Neural cell (in vitro differentiated cells): ENCODE results near the gene UIMC1. TPM values are rescaled to one million over a fixed set of nuclear protein-coding genes. Genes with fewer than 3 reads are reported as not detected.

Experiments used
- H2AFZ ChIP-seq: fragments of 200-600, 300-800 bp; sonication (generic), shearing (Covaris generic); 2 replicates; pipeline ENCODE4 v1.6.0; 2014; ENCODE audit warnings: low read depth, mild to moderate bottlenecking, antibody characterized with exemption, low read length, moderate library complexity
- H3F3A ChIP-seq: fragments of 200-600 bp; shearing (Covaris generic); 2 replicates; pipeline ENCODE4 v1.6.1; 2016; ENCODE audit warnings: mild to moderate bottlenecking, moderate library complexity, mixed read lengths, antibody characterized with exemption, low read length; ENCODE audit not compliant: insufficient read depth, poor library complexity, severe bottlenecking
- H3K27ac ChIP-seq: fragments of 200-600, 300-800 bp; sonication (generic), shearing (Covaris generic); 2 replicates; pipeline ENCODE4 v1.5.1; 2014; ENCODE audit warnings: mild to moderate bottlenecking, low read length, moderate library complexity
- H3K27me3 ChIP-seq: fragments of 300-800, 200-600 bp; sonication (generic), shearing (Covaris generic); 2 replicates; pipeline ENCODE4 v1.6.0; 2014; ENCODE audit warnings: mild to moderate bottlenecking, low read depth, low read length, moderate library complexity; ENCODE audit not compliant: insufficient read depth
- H3K36me3 ChIP-seq: fragments of 300-800, 200-600 bp; sonication (generic), shearing (Covaris generic); 2 replicates; pipeline ENCODE4 v1.5.1; 2014; ENCODE audit warnings: mild to moderate bottlenecking, antibody characterized with exemption, low read length, moderate library complexity; ENCODE audit not compliant: insufficient read depth
- H3K4me2 ChIP-seq: fragments of 300-800, 200-600 bp; sonication (generic), shearing (Covaris generic); 2 replicates; pipeline ENCODE4 v1.6.0; 2014; ENCODE audit warnings: mild to moderate bottlenecking, low read length
- H3K4me3 ChIP-seq: fragments of 300-800, 200-600 bp; sonication (generic), shearing (Covaris generic); 2 replicates; pipeline ENCODE4 v1.5.1; 2014; ENCODE audit warnings: mild to moderate bottlenecking, low read length, moderate library complexity
- H3K79me2 ChIP-seq: fragments of 200-600 bp; shearing (Covaris generic); replicated peaks from 2 replicates; pipeline ENCODE4 v1.6.0; 2014; ENCODE audit warnings: mild to moderate bottlenecking, low read length, moderate library complexity; ENCODE audit not compliant: insufficient read depth
- H3K9ac ChIP-seq: fragments of 300-800, 200-600 bp; sonication (generic), shearing (Covaris generic); 2 replicates; pipeline ENCODE4 v1.6.1; 2016; ENCODE audit warnings: mild to moderate bottlenecking, low read length, mixed read lengths
- H3K9me2 ChIP-seq: fragments of 200-600 bp; shearing (Covaris generic); 2 replicates; pipeline ENCODE4 v1.6.1; 2016; ENCODE audit warnings: mild to moderate bottlenecking, low read length, mixed read lengths; ENCODE audit not compliant: insufficient read depth
- H3K9me3 ChIP-seq: fragments of 200-600, 300-800 bp; sonication (generic), shearing (Covaris generic); 2 replicates; pipeline ENCODE4 v1.6.1; 2016; ENCODE audit warnings: mild to moderate bottlenecking, mixed run types, low read length, moderate library complexity, mixed read lengths
- H4K20me1 ChIP-seq: fragments of 200-600 bp; shearing (Covaris generic); 2 replicates; pipeline ENCODE4 v1.6.1; 2016; ENCODE audit warnings: mild to moderate bottlenecking, mixed run types; ENCODE audit not compliant: insufficient read depth
- EP300 ChIP-seq: fragments of 450-650 bp; conservative IDR thresholded peaks from 2 replicates; pipeline ENCODE4 v1.6.1; 2014; ENCODE audit warnings: antibody characterized with exemption, mild to moderate bottlenecking, moderate library complexity; ENCODE audit not compliant: poor library complexity, severe bottlenecking
- EZH2 ChIP-seq: fragments of 200-600, 300-800 bp; shearing (Covaris generic), sonication (generic); IDR thresholded peaks from 2 replicates; pipeline ENCODE4 v1.6.1; 2014; ENCODE audit warnings: antibody characterized with exemption, low read length, borderline replicate concordance, mild to moderate bottlenecking; ENCODE audit not compliant: insufficient read depth, poor library complexity, severe bottlenecking
- MXI1 ChIP-seq: fragments of 450-650 bp; conservative IDR thresholded peaks from 2 replicates; pipeline ENCODE4 v1.6.1; 2014; ENCODE audit warnings: antibody characterized with exemption, mild to moderate bottlenecking; ENCODE audit not compliant: poor library complexity, severe bottlenecking
- POLR2AphosphoS5 ChIP-seq: IDR thresholded peaks from 2 replicates; pipeline ENCODE4 v1.6.1; 2012
- RAD21 ChIP-seq: fragments of 450-650 bp; conservative IDR thresholded peaks from 2 replicates; pipeline ENCODE4 v1.6.1; 2014; ENCODE audit warnings: antibody characterized with exemption, mild to moderate bottlenecking, moderate library complexity
- SMC3 ChIP-seq: fragments of 450-650 bp; conservative IDR thresholded peaks from 2 replicates; pipeline ENCODE4 v1.6.1; 2014; ENCODE audit warnings: antibody characterized with exemption, mild to moderate bottlenecking, moderate library complexity; ENCODE audit not compliant: poor library complexity
- TAF1 ChIP-seq: IDR thresholded peaks from 2 replicates; pipeline ENCODE4 v1.6.1; 2012; ENCODE audit warnings: low read depth
- polyA plus RNA-seq: library from polyadenylated mRNA; depleted of rRNA; stranded (reverse); fragments of >200 nt; gene quantifications from 2 replicates; pipeline ENCODE4 v1.2.3, GENCODE V29; 2014
- TF ChIP-seq, protein P1 (sequence below): IDR thresholded peaks from 2 replicates; pipeline ENCODE4 v1.6.1; 2012; ENCODE audit warnings: borderline replicate concordance
- TF ChIP-seq, protein P2 (sequence below): fragments of 450-650 bp; IDR thresholded peaks from 2 replicates; pipeline ENCODE4 v1.5.1; 2014; ENCODE audit warnings: antibody characterized with exemption, mild to moderate bottlenecking, moderate library complexity; ENCODE audit not compliant: poor library complexity, severe bottlenecking

The UIMC1 gene
- polyA plus RNA-seq, 1 donor from 2014 or later: 74.0 TPM

DNA sequence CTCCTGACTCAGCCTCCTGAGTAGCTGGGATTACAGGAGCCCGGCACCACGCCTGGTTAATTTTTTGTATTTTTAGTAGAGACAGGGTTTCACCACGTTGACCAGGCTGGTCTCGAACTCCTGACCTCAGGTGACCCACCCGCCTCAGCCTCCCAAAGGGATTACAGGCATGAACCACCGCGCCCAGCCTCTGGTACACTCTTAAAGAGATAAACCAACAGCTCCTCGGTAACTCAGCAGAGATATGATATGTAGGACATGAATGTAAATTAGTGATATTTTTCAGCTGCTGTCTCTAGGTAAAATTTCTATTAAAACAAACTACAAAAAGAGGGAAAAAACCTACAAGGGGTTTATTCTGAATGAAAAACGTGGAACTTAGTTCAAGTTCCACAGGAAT, 64.6 kb downstream of the UIMC1 start:
- no peaks in the 10 kb centered on the region for H3K27me3 ChIP-seq
- no peak overlapping the region for H3K4me2 ChIP-seq
- TF ChIP-seq TAF1 (no peak), EP300 (no peak), POLR2AphosphoS5 (no peak), RAD21 (no peak), MXI1 (no peak), EZH2 (no peak), SMC3 (no peak)
- TF ChIP-seq, protein P1, sequence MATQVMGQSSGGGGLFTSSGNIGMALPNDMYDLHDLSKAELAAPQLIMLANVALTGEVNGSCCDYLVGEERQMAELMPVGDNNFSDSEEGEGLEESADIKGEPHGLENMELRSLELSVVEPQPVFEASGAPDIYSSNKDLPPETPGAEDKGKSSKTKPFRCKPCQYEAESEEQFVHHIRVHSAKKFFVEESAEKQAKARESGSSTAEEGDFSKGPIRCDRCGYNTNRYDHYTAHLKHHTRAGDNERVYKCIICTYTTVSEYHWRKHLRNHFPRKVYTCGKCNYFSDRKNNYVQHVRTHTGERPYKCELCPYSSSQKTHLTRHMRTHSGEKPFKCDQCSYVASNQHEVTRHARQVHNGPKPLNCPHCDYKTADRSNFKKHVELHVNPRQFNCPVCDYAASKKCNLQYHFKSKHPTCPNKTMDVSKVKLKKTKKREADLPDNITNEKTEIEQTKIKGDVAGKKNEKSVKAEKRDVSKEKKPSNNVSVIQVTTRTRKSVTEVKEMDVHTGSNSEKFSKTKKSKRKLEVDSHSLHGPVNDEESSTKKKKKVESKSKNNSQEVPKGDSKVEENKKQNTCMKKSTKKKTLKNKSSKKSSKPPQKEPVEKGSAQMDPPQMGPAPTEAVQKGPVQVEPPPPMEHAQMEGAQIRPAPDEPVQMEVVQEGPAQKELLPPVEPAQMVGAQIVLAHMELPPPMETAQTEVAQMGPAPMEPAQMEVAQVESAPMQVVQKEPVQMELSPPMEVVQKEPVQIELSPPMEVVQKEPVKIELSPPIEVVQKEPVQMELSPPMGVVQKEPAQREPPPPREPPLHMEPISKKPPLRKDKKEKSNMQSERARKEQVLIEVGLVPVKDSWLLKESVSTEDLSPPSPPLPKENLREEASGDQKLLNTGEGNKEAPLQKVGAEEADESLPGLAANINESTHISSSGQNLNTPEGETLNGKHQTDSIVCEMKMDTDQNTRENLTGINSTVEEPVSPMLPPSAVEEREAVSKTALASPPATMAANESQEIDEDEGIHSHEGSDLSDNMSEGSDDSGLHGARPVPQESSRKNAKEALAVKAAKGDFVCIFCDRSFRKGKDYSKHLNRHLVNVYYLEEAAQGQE: no peak
- TF ChIP-seq, protein P2, sequence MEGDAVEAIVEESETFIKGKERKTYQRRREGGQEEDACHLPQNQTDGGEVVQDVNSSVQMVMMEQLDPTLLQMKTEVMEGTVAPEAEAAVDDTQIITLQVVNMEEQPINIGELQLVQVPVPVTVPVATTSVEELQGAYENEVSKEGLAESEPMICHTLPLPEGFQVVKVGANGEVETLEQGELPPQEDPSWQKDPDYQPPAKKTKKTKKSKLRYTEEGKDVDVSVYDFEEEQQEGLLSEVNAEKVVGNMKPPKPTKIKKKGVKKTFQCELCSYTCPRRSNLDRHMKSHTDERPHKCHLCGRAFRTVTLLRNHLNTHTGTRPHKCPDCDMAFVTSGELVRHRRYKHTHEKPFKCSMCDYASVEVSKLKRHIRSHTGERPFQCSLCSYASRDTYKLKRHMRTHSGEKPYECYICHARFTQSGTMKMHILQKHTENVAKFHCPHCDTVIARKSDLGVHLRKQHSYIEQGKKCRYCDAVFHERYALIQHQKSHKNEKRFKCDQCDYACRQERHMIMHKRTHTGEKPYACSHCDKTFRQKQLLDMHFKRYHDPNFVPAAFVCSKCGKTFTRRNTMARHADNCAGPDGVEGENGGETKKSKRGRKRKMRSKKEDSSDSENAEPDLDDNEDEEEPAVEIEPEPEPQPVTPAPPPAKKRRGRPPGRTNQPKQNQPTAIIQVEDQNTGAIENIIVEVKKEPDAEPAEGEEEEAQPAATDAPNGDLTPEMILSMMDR: no peak
- H3K9me2 ChIP-seq: no peaks in the 10 kb centered on the region
- no peaks in the 10 kb centered on the region for H4K20me1 ChIP-seq
- no peaks in the 10 kb centered on the region for H3K36me3 ChIP-seq
- no peak overlapping the region for H3K9ac ChIP-seq
- H3F3A ChIP-seq: no peaks in the 10 kb centered on the region
- H3K27ac ChIP-seq: no peak overlapping the region
- no peak overlapping the region for H3K4me3 ChIP-seq
- no peaks in the 10 kb centered on the region for H3K9me3 ChIP-seq
- no peaks in the 10 kb centered on the region for H3K79me2 ChIP-seq
- H2AFZ ChIP-seq: no peak overlapping the region

DNA sequence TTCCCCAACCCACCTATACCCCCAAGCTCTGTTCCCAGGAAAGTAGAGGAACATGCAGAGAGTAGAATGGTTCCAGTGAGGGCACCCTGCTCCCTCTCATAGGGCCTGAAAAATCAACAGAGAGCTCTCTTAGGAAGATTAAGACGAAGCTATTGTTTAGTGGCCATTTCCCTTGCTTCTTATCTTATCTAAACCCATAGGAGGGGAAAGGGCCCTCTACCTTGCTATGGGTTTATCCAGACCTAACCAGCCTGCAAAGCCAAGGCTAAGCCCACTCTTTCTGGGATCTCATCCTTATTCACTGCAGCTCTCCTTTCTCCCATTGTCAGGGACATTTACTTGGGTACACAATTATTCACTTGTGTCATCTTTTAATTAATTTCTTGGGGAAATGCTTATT, 68.1 kb downstream of the UIMC1 start:
- H3K9ac ChIP-seq: no peak overlapping the region
- no peak overlapping the region for H3K4me3 ChIP-seq
- TF ChIP-seq SMC3 (no peak), EP300 (no peak), POLR2AphosphoS5 (no peak), TAF1 (no peak), MXI1 (no peak), RAD21 (no peak), EZH2 (no peak)
- TF ChIP-seq, protein P1: no peak
- TF ChIP-seq, protein P2: no peak
- H3K9me2 ChIP-seq: no peaks in the 10 kb centered on the region
- no peaks in the 10 kb centered on the region for H3K27me3 ChIP-seq
- H3K36me3 ChIP-seq: no peaks in the 10 kb centered on the region
- H4K20me1 ChIP-seq: no peaks in the 10 kb centered on the region
- no peak overlapping the region for H3K27ac ChIP-seq
- H3F3A ChIP-seq: no peaks in the 10 kb centered on the region
- H3K9me3 ChIP-seq: no peaks in the 10 kb centered on the region
- H3K79me2 ChIP-seq: no peaks in the 10 kb centered on the region
- H3K4me2 ChIP-seq: no peak overlapping the region
- no peak overlapping the region for H2AFZ ChIP-seq
